Stimulated activated CD4-positive, alpha-beta T cell treated with anti-CD3 and anti-CD28 coated beads, Interleukin-4, amount 100 ng/mL, for 1 hour (primary cell): ENCODE measurements around the gene NCBP2L.
A peak's percentile ranks its signal among the peaks of the same experiment; 100 is the strongest.

Experiments
- DNase-seq: peaks from one replicate; pipeline ENCODE4 v3.0.0-alpha.2; 2020

Gene NCBP2L

GRCh38 chrX:107818900-107819521, 41.5 kb downstream of the NCBP2L start:
- DNase-seq: no peak

- DNase-seq: no peak
These were observed 45.5 kb downstream of the NCBP2L start for GRCh38 chrX:107823042-107823441.

GRCh38 chrX:107823456-107823855, 45.9 kb downstream of the NCBP2L start:
- no peak for DNase-seq

GRCh38 chrX:107825698-107826237, 48.2 kb downstream of the NCBP2L start, which contains the start of gene MID2:
TSS of gene MID2 (plus strand) at chrX:107825866. CDS start at chrX:107826427, 561 bp downstream.
- DNase-seq: peak; percentile 47

- DNase-seq: peak; percentile 28
These were observed 48.9 kb downstream of the NCBP2L start for GRCh38 chrX:107826238-107827029.

- DNase-seq: no peak
These were observed 49.7 kb downstream of the NCBP2L start for GRCh38 chrX:107827030-107827831.

- no peak for DNase-seq
These were observed 50.3 kb downstream of the NCBP2L start for GRCh38 chrX:107827852-107828251.

- DNase-seq: no peak
These were observed 52.3 kb downstream of the NCBP2L start for GRCh38 chrX:107829878-107830277.

- DNase-seq: no peak
These were observed 53.7 kb downstream of the NCBP2L start for GRCh38 chrX:107831071-107831730.

GRCh38 chrX:107834275-107835201, 57.0 kb downstream of the NCBP2L start:
- DNase-seq: no peak

GRCh38 chrX:107836958-107837357, 59.4 kb downstream of the NCBP2L start:
- no peak for DNase-seq

GRCh38 chrX:107840971-107841370, 63.4 kb downstream of the NCBP2L start:
- no peak for DNase-seq

GRCh38 chrX:107842715-107843400, 65.3 kb downstream of the NCBP2L start:
- DNase-seq: no peak
